Measurements from ENCODE around the gene IQSEC2. TPM values are rescaled to one million over a fixed set of nuclear protein-coding genes. Genes with fewer than 3 reads are reported as not detected.

Gene IQSEC2
- total RNA-seq, 4 donors from 2014 or later = 12.2 to 14.8 (median 14.0) TPM

GRCh38 chrX:53281963-53282695, 745 bp upstream of the IQSEC2 start:
- DNase-seq (ENCODE audit: low spot score) (no peak), ATAC-seq (ENCODE audit: low FRiP score) (no peak)
- no peak for TF ChIP-seq CTCF (IDR thresholded peaks at IDR 0.05)

GRCh38 chrX:53280331-53281320, 758 bp downstream of the IQSEC2 start:
- TF ChIP-seq CTCF (IDR thresholded peaks at IDR 0.05) = no peak
- DNase-seq (ENCODE audit: low spot score) (no peak), ATAC-seq (ENCODE audit: low FRiP score) (peak; percentile 51)

- DNase-seq (ENCODE audit: low spot score) (no peak), ATAC-seq (ENCODE audit: low FRiP score) (no peak)
- TF ChIP-seq CTCF (IDR thresholded peaks at IDR 0.05) = no peak
Observed at GRCh38 chrX:53279296-53280237, 1.8 kb downstream of the IQSEC2 start.

GRCh38 chrX:53272808-53273337, 8.5 kb downstream of the IQSEC2 start:
- DNase-seq (ENCODE audit: low spot score) = no peak
- TF ChIP-seq CTCF (IDR thresholded peaks at IDR 0.05) = no peak
- ATAC-seq (ENCODE audit: low FRiP score) = no peak

- no peak for DNase-seq (ENCODE audit: low spot score)
- no peak for ATAC-seq (ENCODE audit: low FRiP score)
- no peak for TF ChIP-seq CTCF (IDR thresholded peaks at IDR 0.05)
Observed at GRCh38 chrX:53269536-53270107, 11.8 kb downstream of the IQSEC2 start.

GRCh38 chrX:53268173-53268572, 13.2 kb downstream of the IQSEC2 start:
- no peak for ATAC-seq (ENCODE audit: low FRiP score)
- DNase-seq (ENCODE audit: low spot score) = no peak
- no peak for TF ChIP-seq CTCF (IDR thresholded peaks at IDR 0.05)

Data from omental fat pad (tissue), 4 donors.